ENCODE results near the gene MRPL22.
"Not testable (repeated sequence)": the region's sequence is repeated elsewhere in the genome, so short reads cannot be mapped to it uniquely, and the experiment has no call there.

The MRPL22 gene

DNA sequence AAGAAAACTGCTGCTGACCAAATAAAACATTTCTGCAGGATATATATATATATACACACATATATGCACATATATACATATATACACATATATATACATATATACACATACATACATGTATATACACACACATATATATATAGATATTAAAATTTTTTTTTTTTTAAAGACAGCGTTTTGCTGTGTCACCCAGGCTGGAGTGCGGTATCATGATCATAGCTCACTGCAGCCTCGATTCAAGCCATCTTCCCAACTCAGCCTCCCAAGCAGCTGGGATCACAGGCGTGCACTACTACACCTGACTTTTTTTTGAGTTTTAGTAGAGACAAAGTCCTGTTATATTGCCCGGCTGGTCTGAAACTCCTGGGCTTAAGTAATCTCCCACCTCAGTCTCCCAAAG lies 2.7 kb downstream of the MRPL22 start:
- DNase-seq = no peak

DNA sequence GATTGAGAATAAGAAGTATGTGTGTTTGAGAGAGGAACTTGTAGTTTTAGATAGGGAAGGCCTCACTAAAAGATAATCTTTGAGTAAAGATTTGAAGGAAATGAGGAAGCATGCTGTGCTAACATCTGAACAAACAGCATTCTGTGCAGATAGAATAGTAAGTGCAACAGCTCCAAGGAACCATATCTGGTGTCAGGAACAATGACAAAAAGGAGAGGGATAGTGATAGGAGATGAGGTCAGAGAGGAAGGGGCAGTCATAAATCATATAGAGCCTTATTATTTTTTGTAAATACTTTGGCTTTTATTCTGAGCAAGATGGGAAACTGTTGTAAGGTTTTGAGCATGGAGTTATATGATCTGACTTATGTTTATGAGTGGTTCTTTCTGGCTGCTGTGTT lies 3.8 kb downstream of the MRPL22 start:
- DNase-seq = no peak

DNA sequence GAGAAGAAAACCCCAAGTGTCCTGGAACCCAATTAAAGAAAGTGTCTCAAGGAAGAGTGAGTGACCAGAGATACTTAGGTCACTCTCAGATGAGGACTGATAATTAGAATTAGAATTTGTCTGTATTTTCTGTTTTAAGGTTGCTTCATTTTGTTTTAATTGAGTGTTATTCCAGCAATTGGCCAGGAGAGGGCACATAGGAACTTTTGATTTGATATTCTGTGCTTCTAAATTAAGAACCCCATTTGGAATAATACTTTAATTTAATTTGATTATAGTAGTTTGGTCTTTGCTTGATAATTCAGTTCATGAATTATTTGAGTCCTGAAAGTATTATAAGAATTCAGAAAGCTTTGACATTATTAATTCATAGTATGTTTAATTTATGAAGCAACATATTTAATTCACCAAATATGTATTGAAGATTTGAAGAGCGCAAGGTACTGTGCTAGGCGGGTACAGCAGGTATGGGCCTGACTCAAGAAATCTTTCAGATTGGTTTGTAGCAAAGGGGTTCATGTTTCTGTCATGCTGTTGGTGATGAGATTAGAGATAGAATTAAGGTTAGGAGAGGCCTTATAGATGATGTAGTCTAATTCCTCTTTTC lies 4.9 kb downstream of the MRPL22 start:
- peak; percentile 14 for DNase-seq

DNA sequence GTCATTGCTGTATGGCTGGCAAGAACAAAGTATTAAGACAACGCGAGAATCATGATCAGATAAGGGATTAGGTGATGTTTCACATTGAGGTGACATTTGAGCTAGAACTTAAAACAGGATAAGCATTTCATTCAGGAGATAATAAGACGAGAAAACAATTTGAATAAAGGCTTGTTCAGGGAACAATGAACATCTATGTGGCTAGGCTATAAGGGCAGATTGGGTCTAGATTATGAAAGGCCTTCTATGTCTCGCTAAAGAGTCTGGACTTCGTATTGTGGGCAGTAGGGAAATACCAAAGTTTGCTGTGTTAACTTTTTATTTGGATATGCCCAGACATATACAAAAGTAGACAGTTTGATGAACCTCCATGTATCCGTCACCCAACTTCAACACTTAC lies 6.9 kb downstream of the MRPL22 start:
- DNase-seq = no peak

DNA sequence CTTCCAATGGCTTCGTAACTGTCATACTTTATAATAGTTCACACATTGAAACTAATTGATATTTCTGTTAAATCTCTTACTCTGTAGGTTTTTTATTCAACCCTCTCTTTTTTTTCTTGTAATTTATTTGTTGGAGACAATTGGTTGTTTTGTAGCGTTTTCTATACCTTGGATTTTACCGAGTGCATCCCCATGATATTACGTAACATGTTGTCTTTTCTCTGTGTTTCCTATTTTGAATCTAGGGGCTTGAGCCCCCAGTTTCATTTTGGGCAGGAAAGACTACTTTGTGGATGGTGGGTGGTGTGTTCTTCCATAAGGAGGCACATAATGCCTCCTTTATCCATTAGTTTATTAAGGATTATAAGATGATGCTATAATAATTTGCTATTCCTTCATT lies 7.4 kb downstream of the MRPL22 start:
- DNase-seq = no peak

DNA sequence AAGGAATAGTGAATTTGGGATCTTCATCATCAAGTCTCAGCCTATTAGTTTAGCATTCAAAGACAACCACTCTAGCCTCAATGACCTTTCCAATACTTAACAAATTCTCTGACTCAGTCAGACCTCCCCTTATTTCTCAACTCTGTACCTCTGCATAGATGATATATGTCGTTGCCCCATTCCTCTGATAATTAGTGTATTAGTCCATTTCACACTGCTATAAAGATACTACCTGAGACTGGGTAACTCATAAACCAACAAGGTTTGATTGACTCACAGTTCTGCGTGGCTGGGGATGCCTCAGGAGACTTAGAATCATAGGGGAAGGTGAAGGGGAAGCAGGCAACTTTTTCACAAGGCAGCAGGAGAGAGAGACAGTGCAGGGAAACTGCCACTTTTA lies 8.9 kb downstream of the MRPL22 start:
- no peak for DNase-seq

DNA sequence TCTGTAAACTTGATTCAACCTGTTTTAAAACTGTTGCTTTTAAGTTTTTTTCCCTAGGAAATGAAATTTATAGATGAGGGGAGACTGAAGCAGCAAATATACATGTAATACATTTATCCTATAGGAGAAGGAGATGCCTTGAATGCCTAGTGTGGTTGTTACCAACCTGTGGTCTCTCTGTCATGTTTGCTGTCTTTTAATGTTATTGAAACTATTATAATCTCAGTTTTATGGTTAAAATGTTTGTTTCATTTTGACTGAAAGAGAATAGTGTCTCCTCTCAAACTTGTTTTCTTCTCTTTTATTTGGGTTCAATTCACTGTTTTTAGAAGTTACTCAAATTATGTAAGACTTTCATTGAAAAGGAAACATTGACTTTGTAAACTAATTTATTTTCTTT lies 15.8 kb downstream of the MRPL22 start:
- no peak for DNase-seq

DNA sequence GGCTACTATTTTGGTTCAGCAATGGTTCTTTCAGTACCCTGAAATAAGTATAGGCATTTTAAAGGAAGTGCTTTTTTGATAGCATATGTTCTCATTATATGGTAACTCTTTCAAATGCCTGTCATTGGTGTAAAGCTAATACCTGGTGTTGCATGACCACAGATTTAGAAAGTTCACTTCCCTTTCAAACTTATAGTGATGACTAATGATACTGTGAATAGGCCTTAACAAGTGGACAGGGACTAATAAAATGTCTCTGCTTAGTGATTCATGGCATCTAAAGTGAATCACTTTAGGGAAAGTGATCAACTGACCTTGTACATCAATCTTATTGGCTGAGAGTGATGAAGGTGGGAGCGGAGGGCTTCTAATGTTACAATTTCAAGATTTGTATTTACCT lies 21.6 kb downstream of the MRPL22 start:
- peak; percentile 28 for DNase-seq

DNA sequence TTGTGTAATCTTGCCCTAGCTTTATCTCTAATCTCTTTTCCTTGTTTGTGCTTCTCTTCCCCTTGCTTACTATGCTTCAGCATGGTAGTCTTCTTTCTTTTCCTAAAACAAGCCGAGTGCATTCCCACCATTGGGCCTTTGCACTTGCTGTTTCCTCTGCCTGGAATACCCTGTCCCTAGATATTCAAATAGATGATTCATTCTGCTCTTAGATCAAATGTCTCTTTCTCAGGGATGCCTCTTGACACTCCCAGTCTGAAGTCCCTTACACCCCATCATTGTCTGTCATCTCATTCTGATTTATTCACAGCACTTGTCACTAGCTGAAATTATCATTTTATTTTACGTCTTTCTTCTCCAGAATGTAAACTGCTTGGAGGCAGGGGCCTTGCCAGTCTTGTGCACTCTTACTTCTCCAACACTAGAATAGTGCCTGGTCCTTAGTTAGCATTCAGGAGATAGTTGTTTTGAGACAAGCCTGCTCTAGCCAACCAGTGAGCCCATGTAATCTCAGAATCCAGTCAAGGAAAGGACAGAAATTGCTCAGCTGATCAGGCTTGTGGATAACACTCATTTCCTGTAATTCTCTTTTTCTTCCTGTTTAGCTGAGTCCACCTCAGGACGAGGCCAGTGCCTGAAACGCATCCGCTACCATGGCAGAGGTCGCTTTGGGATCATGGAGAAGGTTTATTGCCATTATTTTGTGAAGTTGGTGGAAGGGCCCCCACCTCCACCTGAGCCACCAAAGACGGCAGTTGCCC lies 25.4 kb downstream of the MRPL22 start:
- DNase-seq = no peak

DNA sequence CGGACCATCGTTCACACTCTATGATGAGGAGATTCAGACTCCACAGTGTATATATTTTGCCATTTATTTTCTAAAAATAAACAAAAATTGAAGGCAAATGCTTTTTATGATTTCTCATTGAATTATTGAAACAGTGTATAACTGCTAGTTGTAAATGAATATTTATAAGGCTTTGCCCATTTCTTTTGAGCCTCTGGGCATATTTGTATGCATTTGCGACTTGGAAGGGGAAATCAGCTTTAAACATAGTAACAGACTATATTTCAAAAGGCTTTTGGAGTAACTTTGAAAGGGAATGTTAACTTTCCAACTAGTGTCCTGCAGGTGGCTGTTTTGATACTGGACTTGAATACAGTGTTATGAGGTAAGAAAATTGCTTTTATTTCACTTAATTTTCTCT lies 26.0 kb downstream of the MRPL22 start:
- DNase-seq = no peak

DNA sequence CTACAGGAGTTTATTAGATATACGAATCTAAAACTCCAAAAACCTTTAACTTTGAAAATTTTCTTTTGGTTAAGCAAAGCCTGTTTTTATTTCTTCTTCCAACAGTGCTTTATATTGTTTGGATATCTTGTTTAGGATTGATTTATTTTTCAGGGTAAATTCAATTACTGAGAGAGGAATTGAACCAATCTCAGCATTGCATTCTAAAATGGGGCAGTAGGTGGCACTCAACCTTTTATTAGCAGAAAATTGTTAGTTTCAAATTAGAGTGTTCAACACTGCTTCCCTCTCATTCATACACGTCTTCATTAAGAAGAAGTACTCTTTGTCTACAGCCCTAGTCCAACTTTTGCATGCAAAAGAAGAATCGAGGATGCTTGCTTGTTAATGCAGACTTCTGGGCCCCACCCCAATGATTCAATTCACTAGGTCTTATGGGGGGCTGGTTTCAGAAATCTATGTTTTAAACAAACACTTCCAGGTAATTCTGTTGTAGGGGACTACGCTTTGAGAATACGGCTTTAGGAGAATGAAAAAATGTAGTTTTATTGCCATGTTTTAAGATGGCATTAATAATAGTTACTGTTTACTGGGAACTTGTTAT lies 26.6 kb downstream of the MRPL22 start:
- peak; percentile 3 for DNase-seq

DNA sequence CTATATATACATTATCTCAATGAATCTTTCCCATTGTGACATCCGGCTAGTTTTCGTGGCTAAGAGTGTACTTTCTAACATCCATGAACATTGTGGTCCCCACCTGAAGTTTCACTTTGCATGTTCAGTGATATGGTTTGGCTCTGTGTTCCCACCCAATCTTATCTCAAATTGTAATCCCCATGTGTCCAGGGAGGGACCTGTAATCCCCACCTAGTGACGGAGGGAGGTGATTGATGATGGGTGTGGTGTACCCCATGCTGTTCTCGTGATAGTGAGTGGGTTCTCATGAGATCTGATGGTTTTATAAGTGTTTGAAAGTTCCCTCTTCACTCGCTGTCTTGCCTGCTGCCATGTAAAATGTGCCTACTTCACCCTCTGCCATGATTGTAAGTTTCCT lies 28.1 kb downstream of the MRPL22 start:
- DNase-seq = no peak

DNA sequence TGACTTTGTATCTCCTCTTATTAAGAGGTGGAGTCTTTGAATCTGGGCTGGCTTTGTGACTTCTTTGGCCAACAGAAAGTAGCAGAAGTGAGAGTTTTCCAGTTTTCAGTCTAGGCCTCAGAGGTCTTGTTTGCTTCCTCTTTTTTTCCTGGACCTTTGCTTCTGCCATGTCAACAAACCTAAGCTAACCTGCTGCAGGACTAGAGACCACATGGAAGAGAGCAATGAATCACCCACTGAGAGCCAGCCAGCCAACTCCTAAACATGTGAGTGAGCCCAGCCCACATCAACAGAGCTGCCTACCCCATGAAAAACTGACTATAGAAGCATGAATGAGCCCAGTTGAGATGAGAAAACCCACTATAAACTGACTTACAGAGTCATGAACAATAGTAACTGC lies 29.9 kb downstream of the MRPL22 start:
- DNase-seq = peak; percentile 22

DNA sequence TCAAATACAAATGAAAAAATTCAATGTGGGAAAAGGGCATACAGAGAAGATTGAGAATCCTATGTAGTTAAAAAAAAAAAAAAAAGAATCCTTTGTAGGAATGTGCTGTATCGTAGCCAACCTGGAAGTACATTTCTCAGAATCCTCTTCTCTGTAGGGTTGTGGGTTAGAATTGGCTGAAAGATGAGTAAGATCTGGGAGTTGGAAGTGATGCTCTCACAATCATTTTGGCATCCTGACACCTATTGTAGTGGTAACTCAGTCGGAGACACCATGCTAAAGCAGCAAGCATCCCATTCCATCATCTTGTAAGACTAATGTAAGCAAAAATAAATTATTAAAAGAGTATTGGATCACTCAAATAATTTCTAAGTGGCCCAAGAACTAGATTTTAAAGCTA lies 30.6 kb downstream of the MRPL22 start:
- peak; percentile 77 for DNase-seq

DNA sequence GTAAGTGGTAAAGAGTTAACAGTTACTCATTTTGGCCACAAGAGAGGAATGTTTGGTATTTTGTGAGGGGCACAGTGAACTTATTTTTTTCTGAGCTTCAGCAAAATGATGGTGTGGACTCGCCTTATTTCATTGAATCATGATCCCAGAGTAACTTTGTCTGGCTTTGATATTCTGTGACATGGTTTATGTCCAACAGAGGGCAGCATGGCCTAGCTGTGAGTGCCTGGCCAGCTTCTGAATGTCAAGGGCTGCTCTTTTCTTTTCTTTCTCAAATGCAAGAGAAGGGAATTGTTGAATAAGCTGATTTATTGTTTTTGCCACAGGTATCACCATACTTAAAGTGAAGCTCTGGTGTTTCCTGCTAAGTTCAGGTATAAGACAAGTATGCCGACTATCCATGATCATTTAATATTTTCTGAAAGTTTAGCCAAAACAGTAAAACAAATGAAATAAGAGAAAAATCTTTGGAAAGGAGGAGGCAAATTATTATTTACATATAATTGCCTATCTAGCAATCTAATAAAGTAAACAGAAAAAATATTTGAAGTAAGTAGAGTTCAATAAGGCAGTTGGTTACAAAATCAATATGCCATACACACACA lies 31.7 kb downstream of the MRPL22 start:
- peak; percentile 43 for DNase-seq

DNA sequence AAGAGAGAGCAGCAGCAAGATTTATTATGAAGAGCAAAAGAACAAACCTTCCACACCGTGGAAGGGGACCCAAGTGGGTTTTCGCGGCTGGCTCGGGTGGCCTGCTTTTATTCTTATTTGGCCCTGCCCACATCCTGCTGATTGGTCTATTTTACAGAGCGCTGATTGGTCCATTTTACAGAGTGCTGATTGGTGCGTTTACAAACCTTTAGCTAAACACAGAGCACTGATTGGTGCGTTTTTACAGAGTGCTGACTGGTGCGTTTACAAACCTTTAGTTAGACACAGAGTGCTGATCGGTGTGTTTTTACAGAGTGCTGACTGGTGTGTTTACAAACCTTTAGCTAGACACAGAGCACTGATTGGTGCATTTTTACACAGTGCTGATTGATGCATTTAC lies 35.2 kb downstream of the MRPL22 start:
- not testable (repeated sequence) for DNase-seq

DNA sequence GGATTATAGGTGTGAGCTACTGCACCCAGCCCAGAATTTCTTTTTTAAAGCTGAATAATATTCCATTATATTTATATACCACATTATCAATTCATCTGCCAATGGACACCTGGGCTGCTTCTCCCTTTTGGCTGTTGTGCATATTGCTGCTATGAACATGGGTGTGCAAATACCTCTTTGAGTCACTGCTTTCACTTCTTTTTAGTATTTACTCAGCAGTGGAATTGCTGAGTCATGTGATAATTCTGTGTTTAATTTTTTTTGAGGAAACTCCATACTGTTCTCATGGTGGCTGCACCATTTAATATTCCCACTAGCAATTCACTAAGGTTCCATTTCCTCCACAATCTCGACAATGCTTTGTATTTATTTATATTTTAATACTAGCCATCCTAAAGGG lies 36.5 kb downstream of the MRPL22 start:
- peak; percentile 13 for DNase-seq

DNA sequence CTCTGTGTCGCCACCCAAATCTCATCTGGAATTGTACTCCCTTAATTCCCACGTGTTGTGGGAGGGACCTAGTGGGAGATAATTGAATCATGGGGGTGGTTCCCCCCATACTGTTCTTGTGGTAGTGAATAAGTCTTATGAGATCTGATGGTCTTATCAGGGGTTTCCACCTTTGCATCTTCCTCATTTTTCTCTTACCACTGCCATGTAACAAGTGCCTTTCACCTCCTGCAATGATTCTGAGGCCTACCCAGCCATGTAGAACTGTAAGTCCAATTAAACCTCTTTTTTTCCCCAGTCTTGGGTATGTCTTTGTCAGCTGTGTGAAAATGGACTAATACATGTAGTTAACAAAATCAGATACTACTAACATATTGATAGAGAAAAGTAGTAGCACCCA lies 37.4 kb downstream of the MRPL22 start:
- DNase-seq = not testable (repeated sequence)

DNA sequence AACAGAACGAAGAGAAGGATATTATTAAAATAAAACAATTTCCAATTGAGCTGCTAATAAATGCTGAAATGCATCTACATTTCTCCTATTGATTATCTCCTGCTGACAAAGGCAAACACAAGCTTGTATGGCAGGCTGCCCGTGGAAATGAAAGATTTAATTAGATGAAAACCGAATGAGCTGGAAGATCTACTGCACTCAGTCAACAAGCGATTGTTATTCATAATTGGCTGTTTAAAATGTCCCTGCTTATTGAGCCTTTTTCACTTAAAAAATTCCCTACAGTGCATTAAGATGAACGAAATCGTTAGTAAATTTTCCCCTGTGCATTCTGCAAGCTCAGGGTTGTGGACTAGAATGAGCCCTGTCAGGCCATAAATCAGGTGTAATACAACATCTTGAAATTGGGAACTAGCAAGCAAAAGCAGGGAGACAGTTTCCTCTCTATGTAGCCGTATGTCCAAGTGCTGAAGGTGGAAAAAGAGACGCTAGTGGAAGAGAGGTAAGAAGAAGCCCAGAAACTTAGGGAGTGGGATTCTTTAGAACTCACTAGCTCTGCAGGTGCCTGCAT lies 44.2 kb downstream of the MRPL22 start:
- no peak for DNase-seq

DNA sequence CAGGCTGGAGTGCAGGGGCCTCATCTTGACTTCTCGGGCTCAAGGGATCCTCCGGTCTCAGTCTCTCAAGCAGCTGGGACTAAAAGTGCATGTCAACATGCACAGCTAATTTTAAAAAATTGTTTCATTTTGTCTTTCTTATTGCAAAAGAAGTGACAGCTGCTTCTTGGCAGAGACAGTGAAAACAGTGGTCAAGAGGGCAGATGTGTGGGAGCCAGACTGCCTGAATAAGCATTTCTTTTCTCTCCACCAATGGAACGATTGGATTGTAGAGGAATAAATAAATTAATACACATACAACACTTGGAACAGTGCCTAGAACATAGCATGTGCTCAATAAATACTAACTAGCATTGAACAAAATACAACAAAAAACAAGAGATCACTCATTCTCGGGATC lies 45.3 kb downstream of the MRPL22 start:
- DNase-seq = no peak

DNA sequence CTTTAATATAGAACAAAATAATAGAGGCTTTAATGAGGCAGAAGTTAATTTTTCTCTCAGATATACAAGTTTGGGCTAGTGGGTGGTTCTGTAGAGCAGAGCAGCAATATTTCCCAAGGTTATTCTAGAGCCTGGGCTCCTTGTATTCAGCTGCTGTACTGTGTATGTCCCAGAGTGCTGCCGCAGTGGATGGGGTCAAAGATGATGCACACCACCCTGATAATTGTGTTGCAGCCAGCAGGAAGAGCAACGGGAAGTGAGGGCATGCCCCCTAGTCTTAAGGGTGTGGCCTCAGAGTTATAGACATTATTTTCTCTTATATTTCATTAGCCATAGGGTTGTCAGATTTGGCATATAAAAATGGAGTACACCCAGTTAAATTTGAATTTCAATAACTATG lies 48.8 kb downstream of the MRPL22 start:
- no peak for DNase-seq

DNA sequence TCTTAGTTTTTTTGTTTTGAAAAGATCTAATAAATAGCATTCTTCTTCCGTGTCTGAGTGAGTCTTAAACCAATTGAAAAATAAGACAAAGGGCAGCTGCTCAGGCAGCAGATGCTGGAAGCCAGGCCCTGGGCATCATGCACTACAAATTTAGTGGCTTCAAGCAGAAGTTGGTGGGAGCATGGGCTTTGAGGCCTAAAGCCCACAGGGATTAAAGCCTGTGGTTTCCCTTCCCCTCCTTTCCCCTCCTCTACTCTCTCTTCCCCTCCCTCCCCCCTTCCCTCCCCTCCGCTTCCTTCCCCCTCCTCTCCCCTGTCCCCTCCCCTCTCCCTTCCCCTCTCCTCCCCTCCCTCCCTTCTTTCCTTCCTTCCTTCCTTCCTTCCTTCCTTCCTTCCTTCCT lies 52.6 kb downstream of the MRPL22 start:
- DNase-seq = no peak

DNA sequence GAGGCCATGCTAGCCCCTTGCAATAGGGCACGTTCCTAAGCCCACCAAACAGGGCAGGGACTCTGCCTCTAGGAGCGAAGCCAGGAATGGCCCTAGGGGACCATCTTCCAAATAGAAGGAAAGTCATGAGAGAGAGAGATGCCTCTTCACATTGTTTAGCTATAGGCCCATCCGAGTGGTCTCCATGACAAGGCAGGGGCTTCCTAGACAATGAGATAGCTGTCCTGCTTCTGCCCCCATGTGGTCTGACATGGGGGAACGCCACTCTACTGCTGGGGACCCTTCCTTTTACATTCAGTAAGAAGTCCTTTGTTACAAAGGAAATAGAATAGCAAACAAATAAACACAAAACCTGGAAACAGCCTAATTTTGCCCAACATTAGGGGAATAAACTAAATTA lies 54.8 kb downstream of the MRPL22 start:
- DNase-seq = no peak

DNA sequence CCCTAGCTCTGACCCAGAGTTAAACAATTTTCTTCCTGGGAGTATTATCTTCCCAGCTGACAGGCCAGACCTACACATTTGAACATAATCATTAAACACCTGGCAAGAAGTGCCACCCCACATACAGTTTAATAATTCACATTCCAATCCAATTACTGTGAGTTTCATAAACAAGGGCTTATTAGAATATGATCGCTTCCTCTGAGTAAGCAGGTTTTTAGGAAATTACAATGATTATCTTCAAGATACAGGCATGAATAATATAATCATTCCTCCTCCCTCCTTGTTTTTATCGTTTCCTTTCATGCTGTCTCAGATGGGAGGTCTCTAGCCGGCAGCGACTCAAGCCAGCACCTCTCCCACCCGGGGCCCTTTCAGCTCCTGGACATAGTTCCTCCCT lies 56.9 kb downstream of the MRPL22 start:
- no peak for DNase-seq
